ENCODE results near the gene RPS6KC1. TPM values are rescaled to one million over a fixed set of nuclear protein-coding genes. Genes with fewer than 3 reads are reported as not detected.
"Not testable (repeated sequence)": the region's sequence is repeated elsewhere in the genome, so short reads cannot be mapped to it uniquely, and the experiment has no call there.

The RPS6KC1 gene
- total and polyA plus RNA-seq, 5 donors from 2014 or later: 3.4 to 11.1 (median 6.1) TPM

DNA sequence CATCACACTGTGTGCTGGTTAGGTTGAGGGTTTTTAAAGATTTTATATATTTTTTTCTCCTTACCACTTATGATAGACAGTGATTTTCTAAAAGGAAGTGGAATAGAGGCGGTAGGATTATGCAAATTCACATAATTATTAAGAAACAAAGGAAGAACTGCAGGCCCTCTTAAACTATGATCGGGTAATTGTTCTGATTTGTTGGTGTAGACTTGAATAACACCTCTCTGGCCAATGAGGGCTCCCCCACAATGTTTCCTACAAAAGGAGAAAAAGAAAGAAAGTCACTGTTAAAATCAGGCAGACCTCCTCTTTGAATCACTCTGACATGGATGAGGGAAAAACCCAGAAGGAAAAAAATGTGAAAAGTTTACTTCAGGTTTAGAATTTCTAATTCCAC is 241.6 kb downstream of the RPS6KC1 start:
- no peak overlapping the region for H3K4me3 ChIP-seq (ENCODE audit: low read depth, low read length)
- no peak overlapping the region for H3K4me3 Mint-ChIP-seq
- no peaks in the 10 kb centered on the region for H3K4me1 Mint-ChIP-seq
- H3K4me1 ChIP-seq (ENCODE audit: control insufficient read depth, insufficient read depth, low read length, poor library complexity, severe bottlenecking): no peaks in the 10 kb centered on the region
- no peaks in the 10 kb centered on the region for H3K27me3 ChIP-seq (ENCODE audit: control insufficient read depth, insufficient read depth, low read length)
- peaks cover 0 to 4% of the 10 kb centered on the region in 2 experiments for H3K9me3 ChIP-seq (ENCODE audit: control insufficient read depth in 2 of 2, low read length in 2 of 2)
- no peaks in the 10 kb centered on the region for H3K36me3 Mint-ChIP-seq
- no peaks in the 10 kb centered on the region for H3K36me3 ChIP-seq (ENCODE audit: control insufficient read depth, insufficient read depth, low read length)
- no peak for DNase-seq
- no peak for ATAC-seq (ENCODE audit: low read depth in 2 of 2)
- H3K27me3 Mint-ChIP-seq: no peaks in the 10 kb centered on the region
- no peak overlapping the region for H3K27ac ChIP-seq (ENCODE audit: insufficient read depth, low read length, poor library complexity, severe bottlenecking)
- no peak overlapping the region for H3K27ac Mint-ChIP-seq
- peaks cover 0 to 12% (median 0%) of the 10 kb centered on the region in 7 donors for H3K9me3 Mint-ChIP-seq

DNA sequence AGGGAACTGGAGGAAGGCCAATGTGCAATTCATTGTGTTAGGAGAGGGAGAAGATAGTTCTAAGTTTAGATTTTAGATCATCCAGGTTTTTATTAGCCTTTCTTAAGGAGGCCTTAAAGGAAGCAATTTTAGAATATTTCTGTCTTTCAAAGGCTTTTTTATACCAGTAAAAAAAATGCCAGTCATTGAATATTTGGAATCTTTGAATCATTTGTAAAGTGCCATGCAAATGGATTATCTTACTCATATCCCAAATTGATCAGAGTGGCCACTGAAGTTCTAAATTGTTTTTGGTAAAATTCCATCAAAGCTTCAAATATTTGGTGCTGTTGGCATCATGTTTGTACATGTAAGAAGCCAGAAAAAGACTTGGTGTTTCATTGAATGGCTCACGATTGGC is 244.8 kb downstream of the RPS6KC1 start:
- Histone ChIP-seq H3K4me3 (ENCODE audit: low read depth, low read length) (no peak overlapping the region), H3K36me3 (ENCODE audit: control insufficient read depth, insufficient read depth, low read length) (no peaks in the 10 kb centered on the region), H3K27ac (ENCODE audit: insufficient read depth, low read length, poor library complexity, severe bottlenecking) (no peak overlapping the region), H3K4me1 (ENCODE audit: control insufficient read depth, insufficient read depth, low read length, poor library complexity, severe bottlenecking) (no peaks in the 10 kb centered on the region), H3K27me3 (ENCODE audit: control insufficient read depth, insufficient read depth, low read length) (no peaks in the 10 kb centered on the region), H3K9me3 (ENCODE audit: control insufficient read depth in 2 of 2, low read length in 2 of 2) (peaks cover 0 to 6% of the 10 kb centered on the region in 2 experiments)
- H3K27me3 Mint-ChIP-seq: no peaks in the 10 kb centered on the region
- peaks cover 0 to 17% (median 6%) of the 10 kb centered on the region in 7 donors for H3K9me3 Mint-ChIP-seq
- DNase-seq (no peak), ATAC-seq (ENCODE audit: low read depth in 2 of 2) (no peak)
- H3K36me3 Mint-ChIP-seq: no peaks in the 10 kb centered on the region
- no peak overlapping the region for H3K4me3 Mint-ChIP-seq
- H3K4me1 Mint-ChIP-seq: no peaks in the 10 kb centered on the region
- no peak overlapping the region for H3K27ac Mint-ChIP-seq

DNA sequence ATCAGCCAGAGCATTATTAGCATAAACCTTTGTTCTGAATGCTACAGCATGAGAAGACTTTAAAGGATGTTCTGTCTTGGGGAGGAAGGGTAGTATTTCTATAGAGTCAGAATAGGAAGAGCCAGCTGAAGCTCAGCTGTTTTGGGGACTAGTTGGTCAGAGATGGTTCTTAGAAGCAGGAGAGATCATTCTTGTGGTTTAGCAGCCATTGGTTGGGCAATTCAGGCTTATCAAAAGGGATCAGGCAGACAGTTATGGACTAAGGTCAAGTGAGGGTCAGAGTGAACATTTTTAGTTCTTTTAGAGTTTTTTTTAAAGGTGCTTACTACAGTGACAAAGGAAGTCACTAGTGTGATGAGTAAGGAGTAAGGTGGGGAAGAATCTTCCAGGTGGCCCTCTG is 245.5 kb downstream of the RPS6KC1 start:
- Mint-ChIP-seq H3K4me1 (no peaks in the 10 kb centered on the region), H3K27ac (no peak overlapping the region), H3K4me3 (no peak overlapping the region), H3K9me3 (peaks cover 0 to 17% (median 6%) of the 10 kb centered on the region in 7 donors), H3K36me3 (no peaks in the 10 kb centered on the region), H3K27me3 (peaks cover 4% of the 10 kb centered on the region)
- no peak for ATAC-seq (ENCODE audit: low read depth in 2 of 2)
- no peaks in the 10 kb centered on the region for H3K27me3 ChIP-seq (ENCODE audit: control insufficient read depth, insufficient read depth, low read length)
- no peaks in the 10 kb centered on the region for H3K4me1 ChIP-seq (ENCODE audit: control insufficient read depth, insufficient read depth, low read length, poor library complexity, severe bottlenecking)
- no peaks in the 10 kb centered on the region for H3K36me3 ChIP-seq (ENCODE audit: control insufficient read depth, insufficient read depth, low read length)
- H3K9me3 ChIP-seq (ENCODE audit: control insufficient read depth in 2 of 2, low read length in 2 of 2): peaks cover 0 to 6% of the 10 kb centered on the region in 2 experiments
- no peak for DNase-seq
- no peak overlapping the region for H3K27ac ChIP-seq (ENCODE audit: insufficient read depth, low read length, poor library complexity, severe bottlenecking)
- H3K4me3 ChIP-seq (ENCODE audit: low read depth, low read length): no peak overlapping the region

DNA sequence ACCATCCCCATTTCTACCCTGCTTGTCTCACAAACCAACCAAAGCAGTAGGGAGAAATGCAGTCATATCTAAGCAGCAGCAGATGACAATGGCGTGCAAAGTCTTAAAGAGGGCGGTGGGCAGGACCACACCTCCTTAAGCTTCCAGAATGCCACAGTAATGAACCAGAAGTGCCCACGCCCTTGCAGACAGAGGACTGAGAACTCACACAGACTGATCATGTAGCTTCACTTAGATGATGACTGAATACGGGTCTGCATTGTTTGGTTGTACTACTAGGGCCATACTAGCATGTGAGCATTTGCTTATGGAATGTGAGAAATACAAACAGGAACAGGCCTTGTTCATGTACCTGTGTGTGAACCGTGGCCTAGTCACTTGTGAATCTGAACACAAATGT is 246.0 kb downstream of the RPS6KC1 start:
- Histone ChIP-seq H3K4me3 (ENCODE audit: low read depth, low read length) (no peak overlapping the region), H3K9me3 (ENCODE audit: control insufficient read depth in 2 of 2, low read length in 2 of 2) (peaks cover 0 to 6% of the 10 kb centered on the region in 2 experiments), H3K27me3 (ENCODE audit: control insufficient read depth, insufficient read depth, low read length) (no peaks in the 10 kb centered on the region), H3K36me3 (ENCODE audit: control insufficient read depth, insufficient read depth, low read length) (no peaks in the 10 kb centered on the region), H3K27ac (ENCODE audit: insufficient read depth, low read length, poor library complexity, severe bottlenecking) (no peak overlapping the region), H3K4me1 (ENCODE audit: control insufficient read depth, insufficient read depth, low read length, poor library complexity, severe bottlenecking) (no peaks in the 10 kb centered on the region)
- H3K4me1 Mint-ChIP-seq: no peaks in the 10 kb centered on the region
- H3K9me3 Mint-ChIP-seq: peaks cover 0 to 17% (median 6%) of the 10 kb centered on the region in 7 donors
- H3K4me3 Mint-ChIP-seq: no peak overlapping the region
- no peak for DNase-seq
- no peak for ATAC-seq (ENCODE audit: low read depth in 2 of 2)
- H3K27ac Mint-ChIP-seq: no peak overlapping the region
- no peaks in the 10 kb centered on the region for H3K36me3 Mint-ChIP-seq
- H3K27me3 Mint-ChIP-seq: peaks cover 4% of the 10 kb centered on the region

- H3K4me1 Mint-ChIP-seq: no peaks in the 10 kb centered on the region
- no peaks in the 10 kb centered on the region for H3K36me3 ChIP-seq (ENCODE audit: control insufficient read depth, insufficient read depth, low read length)
- no peak overlapping the region for H3K4me3 Mint-ChIP-seq
- DNase-seq: no peak
- H3K36me3 Mint-ChIP-seq: no peaks in the 10 kb centered on the region
- H3K27ac ChIP-seq (ENCODE audit: insufficient read depth, low read length, poor library complexity, severe bottlenecking): no peak overlapping the region
- ATAC-seq (ENCODE audit: low read depth in 2 of 2): no peak
- H3K27me3 Mint-ChIP-seq: peaks cover 4% of the 10 kb centered on the region
- no peak overlapping the region for H3K4me3 ChIP-seq (ENCODE audit: low read depth, low read length)
- no peak overlapping the region for H3K27ac Mint-ChIP-seq
- H3K27me3 ChIP-seq (ENCODE audit: control insufficient read depth, insufficient read depth, low read length): no peaks in the 10 kb centered on the region
- H3K9me3 ChIP-seq (ENCODE audit: control insufficient read depth in 2 of 2, low read length in 2 of 2): peaks cover 0 to 6% of the 10 kb centered on the region in 2 experiments
- no peaks in the 10 kb centered on the region for H3K4me1 ChIP-seq (ENCODE audit: control insufficient read depth, insufficient read depth, low read length, poor library complexity, severe bottlenecking)
- peaks cover 0 to 16% (median 6%) of the 10 kb centered on the region in 7 donors for H3K9me3 Mint-ChIP-seq
Observed at GRCh38 chr1:213300433-213300832, 249.4 kb downstream of the RPS6KC1 start.

DNA sequence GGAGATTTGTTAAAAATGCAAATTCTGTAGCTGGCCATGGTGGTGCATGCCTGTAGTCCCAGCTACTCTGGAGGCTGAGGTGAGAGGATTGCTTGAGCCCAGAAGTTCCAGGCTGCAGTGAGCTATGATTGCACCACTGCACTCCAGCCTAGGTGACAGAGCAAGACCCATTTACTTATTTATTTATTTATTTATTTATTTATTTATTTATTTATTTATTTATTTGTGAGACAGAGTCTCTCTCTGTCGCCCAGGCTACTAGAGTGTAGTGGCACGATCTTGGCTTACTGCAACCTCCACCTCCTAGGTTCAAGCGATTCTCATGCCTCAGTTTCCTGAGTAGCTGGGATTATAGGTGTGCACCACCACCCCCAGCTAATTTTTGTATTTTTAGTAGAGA is 250.5 kb downstream of the RPS6KC1 start:
- H3K27ac ChIP-seq (ENCODE audit: insufficient read depth, low read length, poor library complexity, severe bottlenecking); H3K27me3 Mint-ChIP-seq; H3K36me3 Mint-ChIP-seq; H3K4me3 Mint-ChIP-seq; H3K27me3 ChIP-seq (ENCODE audit: control insufficient read depth, insufficient read depth, low read length); H3K36me3 ChIP-seq (ENCODE audit: control insufficient read depth, insufficient read depth, low read length); H3K4me1 ChIP-seq (ENCODE audit: control insufficient read depth, insufficient read depth, low read length, poor library complexity, severe bottlenecking); ATAC-seq (ENCODE audit: low read depth in 2 of 2); H3K27ac Mint-ChIP-seq; H3K4me3 ChIP-seq (ENCODE audit: low read depth, low read length); H3K4me1 Mint-ChIP-seq; H3K9me3 ChIP-seq (ENCODE audit: control insufficient read depth in 2 of 2, low read length in 2 of 2); DNase-seq: not testable (repeated sequence)
- peaks cover 0 to 10% (median 3%) of the 10 kb centered on the region in 7 donors for H3K9me3 Mint-ChIP-seq

GRCh38 chr1:213303286-213303685 is 252.2 kb downstream of the RPS6KC1 start:
- H3K4me3 Mint-ChIP-seq: no peak overlapping the region
- H3K36me3 ChIP-seq (ENCODE audit: control insufficient read depth, insufficient read depth, low read length): no peaks in the 10 kb centered on the region
- H3K9me3 ChIP-seq (ENCODE audit: control insufficient read depth in 2 of 2, low read length in 2 of 2): no peaks in the 10 kb centered on the region
- no peak overlapping the region for H3K27ac Mint-ChIP-seq
- DNase-seq (no peak), ATAC-seq (ENCODE audit: low read depth in 2 of 2) (no peak)
- H3K27me3 ChIP-seq (ENCODE audit: control insufficient read depth, insufficient read depth, low read length): peaks cover 1% of the 10 kb centered on the region
- no peak overlapping the region for H3K4me3 ChIP-seq (ENCODE audit: low read depth, low read length)
- H3K4me1 Mint-ChIP-seq: no peaks in the 10 kb centered on the region
- no peaks in the 10 kb centered on the region for H3K4me1 ChIP-seq (ENCODE audit: control insufficient read depth, insufficient read depth, low read length, poor library complexity, severe bottlenecking)
- H3K36me3 Mint-ChIP-seq: no peaks in the 10 kb centered on the region
- no peak overlapping the region for H3K27ac ChIP-seq (ENCODE audit: insufficient read depth, low read length, poor library complexity, severe bottlenecking)
- peaks cover 4% of the 10 kb centered on the region for H3K27me3 Mint-ChIP-seq
- H3K9me3 Mint-ChIP-seq: peaks cover 0 to 2% (median 0%) of the 10 kb centered on the region in 7 donors

GRCh38 chr1:213315571-213315970 is 264.5 kb downstream of the RPS6KC1 start:
- ATAC-seq (ENCODE audit: low read depth in 2 of 2): no peak
- H3K27ac ChIP-seq (ENCODE audit: insufficient read depth, low read length, poor library complexity, severe bottlenecking): no peak overlapping the region
- no peaks in the 10 kb centered on the region for H3K4me1 ChIP-seq (ENCODE audit: control insufficient read depth, insufficient read depth, low read length, poor library complexity, severe bottlenecking)
- Mint-ChIP-seq H3K27me3 (peaks cover 9% of the 10 kb centered on the region), H3K9me3 (peaks cover 0 to 2% (median 0%) of the 10 kb centered on the region in 7 donors), H3K4me3 (no peak overlapping the region), H3K36me3 (no peaks in the 10 kb centered on the region), H3K27ac (no peak overlapping the region), H3K4me1 (no peaks in the 10 kb centered on the region)
- no peak overlapping the region for H3K4me3 ChIP-seq (ENCODE audit: low read depth, low read length)
- no peaks in the 10 kb centered on the region for H3K27me3 ChIP-seq (ENCODE audit: control insufficient read depth, insufficient read depth, low read length)
- no peaks in the 10 kb centered on the region for H3K36me3 ChIP-seq (ENCODE audit: control insufficient read depth, insufficient read depth, low read length)
- no peak for DNase-seq
- no peaks in the 10 kb centered on the region for H3K9me3 ChIP-seq (ENCODE audit: control insufficient read depth in 2 of 2, low read length in 2 of 2)
